Breast epithelium (tissue), 3 donors: ENCODE measurements around the gene POLA1.

Experiments used
- POLR2A ChIP-seq: fragments of 450-650 bp; IDR thresholded peaks from one replicate; pipeline ENCODE4 v1.6.1; 2016; ENCODE audit warnings: antibody characterized with exemption, mild to moderate bottlenecking, moderate library complexity
- TF ChIP-seq, protein P1 (sequence below), 3 donors: fragments of 450-650 bp; IDR thresholded peaks; one replicate each; pipeline ENCODE4 v1.5.1; 2016 to 2017; ENCODE audit warnings: antibody characterized with exemption in 3 of 3, mild to moderate bottlenecking in 3 of 3, moderate library complexity in 3 of 3

DNA sequence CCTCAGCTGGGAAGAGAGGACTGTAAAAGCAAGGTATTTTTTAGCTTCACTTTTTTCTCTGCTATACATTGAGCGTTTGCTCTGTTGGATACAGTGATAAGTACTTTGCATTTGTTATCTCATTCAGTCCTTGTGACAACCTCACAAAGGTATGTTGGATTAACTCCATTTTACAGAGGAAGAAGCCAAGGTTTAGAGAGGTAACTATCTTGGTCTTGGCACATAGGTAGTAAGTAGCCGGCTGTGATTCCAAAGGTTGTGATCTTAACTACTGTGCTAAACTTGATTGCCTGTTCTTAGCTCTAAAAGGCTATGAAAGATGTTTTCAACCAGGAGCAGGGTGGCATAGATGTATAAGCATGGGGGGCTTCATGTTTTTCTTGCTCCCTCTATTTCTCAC is 134.4 kb downstream of the POLA1 start:
- TF ChIP-seq, protein P1, sequence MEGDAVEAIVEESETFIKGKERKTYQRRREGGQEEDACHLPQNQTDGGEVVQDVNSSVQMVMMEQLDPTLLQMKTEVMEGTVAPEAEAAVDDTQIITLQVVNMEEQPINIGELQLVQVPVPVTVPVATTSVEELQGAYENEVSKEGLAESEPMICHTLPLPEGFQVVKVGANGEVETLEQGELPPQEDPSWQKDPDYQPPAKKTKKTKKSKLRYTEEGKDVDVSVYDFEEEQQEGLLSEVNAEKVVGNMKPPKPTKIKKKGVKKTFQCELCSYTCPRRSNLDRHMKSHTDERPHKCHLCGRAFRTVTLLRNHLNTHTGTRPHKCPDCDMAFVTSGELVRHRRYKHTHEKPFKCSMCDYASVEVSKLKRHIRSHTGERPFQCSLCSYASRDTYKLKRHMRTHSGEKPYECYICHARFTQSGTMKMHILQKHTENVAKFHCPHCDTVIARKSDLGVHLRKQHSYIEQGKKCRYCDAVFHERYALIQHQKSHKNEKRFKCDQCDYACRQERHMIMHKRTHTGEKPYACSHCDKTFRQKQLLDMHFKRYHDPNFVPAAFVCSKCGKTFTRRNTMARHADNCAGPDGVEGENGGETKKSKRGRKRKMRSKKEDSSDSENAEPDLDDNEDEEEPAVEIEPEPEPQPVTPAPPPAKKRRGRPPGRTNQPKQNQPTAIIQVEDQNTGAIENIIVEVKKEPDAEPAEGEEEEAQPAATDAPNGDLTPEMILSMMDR (IDR thresholded peaks at IDR 0.05): no peak
- TF ChIP-seq POLR2A: no peak
